ENCODE results near the gene TULP4. TPM values are rescaled to one million over a fixed set of nuclear protein-coding genes. Genes with fewer than 3 reads are reported as not detected.

TULP4 gene
- polyA plus RNA-seq, 1 donor (not counting 4 experiments of a cell fraction or from before 2014, with no cell fraction given) = 13.1 TPM

DNA sequence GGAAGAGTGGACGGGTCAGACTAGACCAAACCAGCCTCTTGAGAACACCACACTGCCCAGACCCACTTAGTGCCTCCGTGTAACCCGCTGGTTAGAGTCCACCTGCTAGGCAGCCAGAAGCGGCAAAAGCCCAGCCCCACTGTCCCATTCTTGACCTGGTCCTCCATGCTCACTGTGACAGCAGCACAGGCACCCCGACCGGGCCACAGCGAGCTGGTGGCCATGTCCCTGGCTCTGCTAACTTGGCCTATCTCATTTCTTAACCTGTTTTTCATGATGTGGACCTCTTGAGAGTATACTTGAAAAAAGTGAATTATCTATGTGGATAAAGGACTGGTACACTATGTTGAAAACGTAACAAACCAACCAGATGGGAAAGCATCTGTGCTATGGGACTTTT is 202.7 kb downstream of the TULP4 start:
- H3K4me1 ChIP-seq (ENCODE audit: control insufficient read depth, extremely low read depth, insufficient read depth, low read length) = peaks cover 13% of the 10 kb centered on the region
- no peak overlapping the region for H3K9ac ChIP-seq (ENCODE audit: control insufficient read depth, extremely low read depth, insufficient read depth, low read length)
- no peaks in the 10 kb centered on the region for H3K79me2 ChIP-seq (ENCODE audit: control insufficient read depth, insufficient read depth, low read length)
- DNase-seq (ENCODE audit: low read depth, low spot score) (no peak), FAIRE-seq (no peak)
- no peak overlapping the region for H3K4me3 ChIP-seq (ENCODE audit: control insufficient read depth in 2 of 3, extremely low read depth in 1 of 3, insufficient read depth in 2 of 3, low read depth in 1 of 3, low read length in 3 of 3)
- no peak for TF ChIP-seq EZH2 (IDR thresholded peaks at IDR 0.05; ENCODE audit: low read length)
- TF ChIP-seq, protein P1, sequence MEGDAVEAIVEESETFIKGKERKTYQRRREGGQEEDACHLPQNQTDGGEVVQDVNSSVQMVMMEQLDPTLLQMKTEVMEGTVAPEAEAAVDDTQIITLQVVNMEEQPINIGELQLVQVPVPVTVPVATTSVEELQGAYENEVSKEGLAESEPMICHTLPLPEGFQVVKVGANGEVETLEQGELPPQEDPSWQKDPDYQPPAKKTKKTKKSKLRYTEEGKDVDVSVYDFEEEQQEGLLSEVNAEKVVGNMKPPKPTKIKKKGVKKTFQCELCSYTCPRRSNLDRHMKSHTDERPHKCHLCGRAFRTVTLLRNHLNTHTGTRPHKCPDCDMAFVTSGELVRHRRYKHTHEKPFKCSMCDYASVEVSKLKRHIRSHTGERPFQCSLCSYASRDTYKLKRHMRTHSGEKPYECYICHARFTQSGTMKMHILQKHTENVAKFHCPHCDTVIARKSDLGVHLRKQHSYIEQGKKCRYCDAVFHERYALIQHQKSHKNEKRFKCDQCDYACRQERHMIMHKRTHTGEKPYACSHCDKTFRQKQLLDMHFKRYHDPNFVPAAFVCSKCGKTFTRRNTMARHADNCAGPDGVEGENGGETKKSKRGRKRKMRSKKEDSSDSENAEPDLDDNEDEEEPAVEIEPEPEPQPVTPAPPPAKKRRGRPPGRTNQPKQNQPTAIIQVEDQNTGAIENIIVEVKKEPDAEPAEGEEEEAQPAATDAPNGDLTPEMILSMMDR (optimal IDR thresholded peaks at IDR 0.05 in 1 of 3, IDR thresholded peaks at IDR 0.05 in 1 of 3, conservative IDR thresholded peaks at IDR 0.05 in 1 of 3; ENCODE audit: extremely low read depth in 1 of 3, insufficient read depth in 2 of 3, low read length in 3 of 3) = no peak
- H4K20me1 ChIP-seq (ENCODE audit: control insufficient read depth, extremely low read depth, insufficient read depth, low read length) = no peaks in the 10 kb centered on the region
- H3K27me3 ChIP-seq (ENCODE audit: control insufficient read depth, extremely low read depth, insufficient read depth, low read length) = no peaks in the 10 kb centered on the region
- no peak overlapping the region for H2AFZ ChIP-seq (ENCODE audit: control insufficient read depth, low read length)
- H3K4me2 ChIP-seq (ENCODE audit: control insufficient read depth, extremely low read depth, insufficient read depth, low read depth, low read length) = no peak overlapping the region
- dilution Hi-C loops (cut with MboI; ENCODE audit: extremely low pct_ligation_motif_present, low sequenced_read_pairs) = no loop called here
- H3K9me3 ChIP-seq (ENCODE audit: control insufficient read depth, low read depth, low read length) = no peaks in the 10 kb centered on the region
- no peak overlapping the region for H3K27ac ChIP-seq (ENCODE audit: control insufficient read depth, insufficient read depth, low read length)
- no peaks in the 10 kb centered on the region for H3K9me1 ChIP-seq (ENCODE audit: control insufficient read depth, extremely low read depth, insufficient read depth, low read length)
- peaks cover 0 to 3% of the 10 kb centered on the region in 2 experiments for H3K36me3 ChIP-seq (ENCODE audit: control insufficient read depth in 2 of 2, extremely low read depth in 1 of 2, insufficient read depth in 2 of 2, low read length in 2 of 2)

DNA sequence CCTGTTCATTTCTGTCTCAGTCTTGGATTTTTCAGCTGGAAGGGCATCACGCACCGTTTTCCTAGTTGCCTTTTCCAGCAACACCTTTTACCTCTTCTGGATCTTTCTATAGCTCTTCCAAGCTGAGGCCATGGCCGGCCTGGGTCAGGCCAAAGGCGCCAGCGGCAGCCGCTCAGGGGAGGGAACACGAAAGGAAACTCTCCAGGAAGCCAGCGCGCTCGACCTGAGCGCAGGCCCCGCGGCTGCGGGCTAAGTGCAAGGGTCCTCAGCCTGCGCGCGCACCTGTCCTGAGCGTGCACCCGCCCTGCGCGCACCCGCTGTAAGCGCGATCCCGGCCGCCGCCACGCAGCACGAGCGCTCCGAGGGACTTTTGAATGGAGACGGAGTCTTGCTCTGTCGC is 203.8 kb downstream of the TULP4 start:
- dilution Hi-C loops (cut with MboI; ENCODE audit: extremely low pct_ligation_motif_present, low sequenced_read_pairs) = no loop called here
- DNase-seq (ENCODE audit: low read depth, low spot score) (no peak), FAIRE-seq (no peak)
- Histone ChIP-seq H3K27ac (ENCODE audit: control insufficient read depth, insufficient read depth, low read length) (no peak overlapping the region), H3K9ac (ENCODE audit: control insufficient read depth, extremely low read depth, insufficient read depth, low read length) (no peak overlapping the region), H3K36me3 (ENCODE audit: control insufficient read depth in 2 of 2, extremely low read depth in 1 of 2, insufficient read depth in 2 of 2, low read length in 2 of 2) (peaks cover 0 to 1% of the 10 kb centered on the region in 2 experiments), H2AFZ (ENCODE audit: control insufficient read depth, low read length) (no peak overlapping the region), H3K27me3 (ENCODE audit: control insufficient read depth, extremely low read depth, insufficient read depth, low read length) (no peaks in the 10 kb centered on the region), H3K4me2 (ENCODE audit: control insufficient read depth, extremely low read depth, insufficient read depth, low read depth, low read length) (no peak overlapping the region), H3K9me1 (ENCODE audit: control insufficient read depth, extremely low read depth, insufficient read depth, low read length) (no peaks in the 10 kb centered on the region), H3K4me1 (ENCODE audit: control insufficient read depth, extremely low read depth, insufficient read depth, low read length) (peaks cover 13% of the 10 kb centered on the region), H3K79me2 (ENCODE audit: control insufficient read depth, insufficient read depth, low read length) (no peaks in the 10 kb centered on the region), H3K9me3 (ENCODE audit: control insufficient read depth, low read depth, low read length) (no peaks in the 10 kb centered on the region), H4K20me1 (ENCODE audit: control insufficient read depth, extremely low read depth, insufficient read depth, low read length) (no peaks in the 10 kb centered on the region), H3K4me3 (ENCODE audit: control insufficient read depth in 2 of 3, extremely low read depth in 1 of 3, insufficient read depth in 2 of 3, low read depth in 1 of 3, low read length in 3 of 3) (no peak overlapping the region)
- TF ChIP-seq, protein P1 (optimal IDR thresholded peaks at IDR 0.05 in 1 of 3, IDR thresholded peaks at IDR 0.05 in 1 of 3, conservative IDR thresholded peaks at IDR 0.05 in 1 of 3; ENCODE audit: extremely low read depth in 1 of 3, insufficient read depth in 2 of 3, low read length in 3 of 3) = no peak

Measured in keratinocyte (primary cell).